GM23338 (cell line): ENCODE data around the gene GJA3. TPM values are rescaled to one million over a fixed set of nuclear protein-coding genes. Genes with fewer than 3 reads are reported as not detected.

Source experiments
- ATAC-seq: fragments of 200-7000 bp; cut with Tn5 transposase; 3 replicates; pipeline ENCODE4 v1.9.1; 2020
- DNase-seq: peaks from one replicate; pipeline ENCODE4 v3.0.0-alpha.2; 2015; ENCODE audit warnings: low spot score
- H2AFZ ChIP-seq: fragments of 200-600 bp; sonication (generic); 2 replicates; pipeline ENCODE4 v1.8.0; 2016; ENCODE audit warnings: antibody characterized with exemption, mild to moderate bottlenecking, moderate library complexity
- H3F3A ChIP-seq: fragments of 200-600 bp; sonication (generic); replicated peaks from 2 replicates; pipeline ENCODE4 v1.8.0; 2017; ENCODE audit warnings: antibody characterized with exemption, mixed run types, low read depth
- H3K27ac ChIP-seq: fragments of 200-600 bp; sonication (generic); 2 replicates; pipeline ENCODE4 v1.6.1; 2016; ENCODE audit warnings: low read depth
- H3K27me3 ChIP-seq: fragments of 200-600 bp; sonication (generic); 2 replicates; pipeline ENCODE4 v1.8.0; 2016; ENCODE audit warnings: mild to moderate bottlenecking, mixed run types, moderate library complexity; ENCODE audit not compliant: insufficient read depth
- H3K36me3 ChIP-seq: fragments of 200-600 bp; sonication (generic); 2 replicates; pipeline ENCODE4 v1.8.0; 2016; ENCODE audit warnings: mild to moderate bottlenecking; ENCODE audit not compliant: insufficient read depth
- H3K4me1 ChIP-seq: fragments of 200-600 bp; sonication (generic); 2 replicates; pipeline ENCODE4 v1.8.0; 2016; ENCODE audit warnings: mild to moderate bottlenecking, moderate library complexity; ENCODE audit not compliant: insufficient read depth
- H3K4me2 ChIP-seq: fragments of 200-600 bp; sonication (generic); 2 replicates; pipeline ENCODE4 v1.7.1; 2017; ENCODE audit warnings: mixed run types
- H3K4me3 ChIP-seq: fragments of 200-600 bp; sonication (generic); 2 replicates; pipeline ENCODE4 v1.6.1; 2016; ENCODE audit warnings: mixed run types
- H3K79me2 ChIP-seq: fragments of 200-600 bp; sonication (generic); replicated peaks from 2 replicates; pipeline ENCODE4 v1.8.0; 2017; ENCODE audit warnings: mild to moderate bottlenecking; ENCODE audit not compliant: insufficient read depth
- H3K9me2 ChIP-seq: fragments of 200-600 bp; sonication (generic); 2 replicates; pipeline ENCODE4 v1.8.0; 2017; ENCODE audit not compliant: insufficient read depth
- H4K20me1 ChIP-seq: fragments of 200-600 bp; sonication (generic); replicated peaks from 2 replicates; pipeline ENCODE4 v1.8.0; 2017; ENCODE audit warnings: mild to moderate bottlenecking; ENCODE audit not compliant: insufficient read depth
- H3K27ac Mint-ChIP-seq: 2 replicates; pipeline ENCODE4 v1.8.0; 2020; ENCODE audit warnings: inconsistent platforms, mild to moderate bottlenecking, moderate library complexity, mixed read lengths
- H3K27me3 Mint-ChIP-seq: 3 replicates; pipeline ENCODE4 v1.8.0; 2022; ENCODE audit warnings: low read depth, mild to moderate bottlenecking, moderate library complexity, mixed read lengths, inconsistent platforms; ENCODE audit not compliant: insufficient read depth, poor library complexity
- H3K36me3 Mint-ChIP-seq: 3 replicates; pipeline ENCODE4 v1.8.0; 2021; ENCODE audit warnings: low read depth, mild to moderate bottlenecking, inconsistent platforms, moderate library complexity, mixed read lengths
- H3K4me1 Mint-ChIP-seq: 3 replicates; pipeline ENCODE4 v1.8.0; 2020; ENCODE audit warnings: mild to moderate bottlenecking, inconsistent platforms, mixed read lengths
- H3K4me3 Mint-ChIP-seq: 3 replicates; pipeline ENCODE4 v1.8.0; 2021; ENCODE audit warnings: moderate library complexity, mild to moderate bottlenecking, inconsistent platforms, mixed read lengths
- H3K9me3 Mint-ChIP-seq: 3 replicates; pipeline ENCODE4 v1.8.0; 2020; ENCODE audit warnings: moderate library complexity, mild to moderate bottlenecking, inconsistent platforms, mixed read lengths
- CREB1 ChIP-seq: fragments of 250-450 bp; sonication (Bioruptor Pico); IDR thresholded peaks from 2 replicates; pipeline ENCODE4 v1.5.0; 2020; ENCODE audit warnings: low read depth, mild to moderate bottlenecking, moderate library complexity
- CTCF ChIP-seq, 2 experiments: fragments of 200-600 bp in 1 of 2; sonication (generic) in 1 of 2; conservative IDR thresholded peaks; 2 replicates each; pipeline versions ENCODE4 v1.5.1 to v1.6.1; 2016 to 2017; ENCODE audit warnings: antibody characterized with exemption in 2 of 2, low read depth in 2 of 2, mild to moderate bottlenecking in 2 of 2, moderate library complexity in 1 of 2
- EZH2 ChIP-seq: fragments of 200-600 bp; sonication (generic); IDR thresholded peaks from one replicate; pipeline ENCODE4 v1.8.0; 2017; ENCODE audit warnings: antibody characterized with exemption, mild to moderate bottlenecking, low read depth; ENCODE audit not compliant: unreplicated experiment
- NANOG ChIP-seq: IDR thresholded peaks from 2 replicates; pipeline ENCODE4 v1.6.1; 2016; ENCODE audit warnings: antibody characterized with exemption, borderline replicate concordance
- POLR2AphosphoS5 ChIP-seq: IDR thresholded peaks from 2 replicates; pipeline ENCODE4 v1.6.1; 2016; ENCODE audit warnings: antibody characterized with exemption, low read depth
- REST ChIP-seq: IDR thresholded peaks from one replicate; pipeline ENCODE4 v1.6.1; 2018; ENCODE audit warnings: antibody characterized with exemption; ENCODE audit not compliant: unreplicated experiment
- ZNF114 ChIP-seq: fragments of 250-450 bp; sonication (Bioruptor Pico); IDR thresholded peaks from 2 replicates; pipeline ENCODE4 v1.5.0; 2020; ENCODE audit warnings: mild to moderate bottlenecking, moderate library complexity
- ZNF331 ChIP-seq: fragments of 250-450 bp; sonication (Bioruptor Pico); IDR thresholded peaks from 2 replicates; pipeline ENCODE4 v1.5.0; 2020; ENCODE audit warnings: low read depth, mild to moderate bottlenecking, moderate library complexity
- ZNF462 ChIP-seq: fragments of 250-450 bp; sonication (Bioruptor Pico); IDR thresholded peaks from 2 replicates; pipeline ENCODE4 v1.5.0; 2020; ENCODE audit warnings: mild to moderate bottlenecking, moderate library complexity
- polyA plus RNA-seq: library from polyadenylated mRNA; unstranded; fragments of >200 nt; fragmentation: Nextera tagmentation; extraction: Ambion mirVana; gene quantifications from 2 replicates; pipeline ENCODE4 v1.2.1, GENCODE V29; 2016
- total RNA-seq: library from RNA; depleted of rRNA; stranded (reverse); fragments of >200 nt; shearing (Covaris generic); gene quantifications from 2 replicates; pipeline ENCODE4 v1.2.3, GENCODE V29; 2014

Gene GJA3
- total and polyA plus RNA-seq, 2 experiments from 2014 or later = 0.17 to 0.23 TPM

- TF ChIP-seq EZH2 (no peak), CREB1 (CRISPR knock-in tag) (no peak)
Observed at GRCh38 chr13:20188667-20189553, 28.1 kb upstream of the GJA3 start (continued).

- Mint-ChIP-seq H3K27me3 (peaks cover 30% of the 10 kb centered on the region), H3K4me3 (no peak overlapping the region), H3K9me3 (no peaks in the 10 kb centered on the region), H3K4me1 (peaks cover 2% of the 10 kb centered on the region; the same call in 1 of the 3 replicates), H3K27ac (no peak overlapping the region), H3K36me3 (no peaks in the 10 kb centered on the region)
- H3K9me2 ChIP-seq = no peaks in the 10 kb centered on the region
- peaks cover 10% of the 10 kb centered on the region; the same call in 1 of the 2 replicates for H4K20me1 ChIP-seq
- no peak overlapping the region for H3K4me2 ChIP-seq
- TF ChIP-seq ZNF114 (CRISPR knock-in tag) (no peak), POLR2AphosphoS5 (no peak), CREB1 (CRISPR knock-in tag) (no peak), CTCF (conservative IDR thresholded peaks at IDR 0.05; ENCODE audit: low read depth in 2 of 2) (no peak), REST (no peak), ZNF462 (CRISPR knock-in tag) (no peak), ZNF331 (no peak), NANOG (no peak)
- no peak for ATAC-seq
- H3K4me3 ChIP-seq = no peak overlapping the region
- no peak overlapping the region for H3K27ac ChIP-seq
- H3K4me1 ChIP-seq = no peaks in the 10 kb centered on the region
- peaks cover 4% of the 10 kb centered on the region; the same call in 1 of the 2 replicates for H3F3A ChIP-seq
- H3K79me2 ChIP-seq = no peaks in the 10 kb centered on the region
- no peak overlapping the region for H2AFZ ChIP-seq
- H3K36me3 ChIP-seq = no peaks in the 10 kb centered on the region; the same call in 1 of the 2 replicates
- DNase-seq = no peak
- H3K27me3 ChIP-seq = peaks cover 43% of the 10 kb centered on the region
Observed at GRCh38 chr13:20186771-20187170, 25.9 kb upstream of the GJA3 start.
